HepG2 (cell line): ENCODE results near the gene OTOP3. TPM values are rescaled to one million over a fixed set of nuclear protein-coding genes. Genes with fewer than 3 reads are reported as not detected.

Source experiments
- CENPBD1 ChIP-seq: sonication (generic); formaldehyde crosslinking; IDR thresholded peaks from 2 replicates; pipeline ENCODE4 v1.8.0; 2022; ENCODE audit warnings: missing genetic modification reagents, low read depth, mild to moderate bottlenecking, borderline replicate concordance
- ELF1 ChIP-seq: sonication (generic); formaldehyde crosslinking; IDR thresholded peaks from 2 replicates; pipeline ENCODE4 v1.4.0; 2020; ENCODE audit warnings: missing genetic modification reagents
- HINFP ChIP-seq: sonication (generic); formaldehyde crosslinking; IDR thresholded peaks from 2 replicates; pipeline ENCODE4 v1.4.0; 2020; ENCODE audit warnings: low read depth, mild to moderate bottlenecking, missing genetic modification reagents
- HIVEP1 ChIP-seq: sonication (generic); formaldehyde crosslinking; IDR thresholded peaks from 2 replicates; pipeline ENCODE4 v1.4.0; 2020; ENCODE audit warnings: mild to moderate bottlenecking, missing genetic modification reagents
- IKZF5 ChIP-seq: IDR thresholded peaks from 2 replicates; pipeline ENCODE4 v1.6.1; 2018; ENCODE audit warnings: missing genetic modification reagents, mild to moderate bottlenecking, missing compliant biosample characterization
- IRF2 ChIP-seq: IDR thresholded peaks from 2 replicates; pipeline ENCODE4 v1.6.1; 2018; ENCODE audit warnings: missing genetic modification reagents, missing compliant biosample characterization
- KDM2A ChIP-seq: sonication (generic); formaldehyde crosslinking; IDR thresholded peaks from 2 replicates; pipeline ENCODE4 v1.4.0; 2020; ENCODE audit warnings: low read depth, missing genetic modification reagents, borderline replicate concordance
- KMT2A ChIP-seq: sonication (generic); formaldehyde crosslinking; IDR thresholded peaks from 2 replicates; pipeline ENCODE4 v1.4.0; 2020; ENCODE audit warnings: missing genetic modification reagents
- MAX ChIP-seq: IDR thresholded peaks from 2 replicates; pipeline ENCODE4 v1.6.1; 2012; ENCODE audit warnings: inconsistent platforms
- NCOR1 ChIP-seq: fragments of 200-600 bp; sonication (generic); IDR thresholded peaks from 2 replicates; pipeline ENCODE4 v1.7.0; 2017; ENCODE audit warnings: antibody characterized with exemption, low read length, borderline replicate concordance
- PLSCR1 ChIP-seq: sonication (generic); formaldehyde crosslinking; IDR thresholded peaks from 2 replicates; pipeline ENCODE4 v1.5.0; 2020; ENCODE audit warnings: missing genetic modification reagents, mild to moderate bottlenecking, borderline replicate concordance
- SMAD3 ChIP-seq: sonication (generic); formaldehyde crosslinking; IDR thresholded peaks from 2 replicates; pipeline ENCODE4 v1.4.0; 2020; ENCODE audit warnings: missing genetic modification reagents
- SMC3 ChIP-seq: IDR thresholded peaks from 2 replicates; pipeline ENCODE4 v1.6.1; 2011; ENCODE audit warnings: low read length, improper control_type of control experiment
- SP1 ChIP-seq, 2 experiments: fragments of 450-650 bp in 1 of 2; sonication (generic) in 1 of 2; formaldehyde crosslinking in 1 of 2; IDR thresholded peaks; 2 replicates each; pipeline versions ENCODE4 v1.4.0 to v1.6.1; 2016 to 2020; ENCODE audit warnings: missing genetic modification reagents in 1 of 2
- ZFP91 ChIP-seq: sonication (generic); formaldehyde crosslinking; IDR thresholded peaks from 2 replicates; pipeline ENCODE4 v1.9.0; 2022; ENCODE audit warnings: missing genetic modification reagents, mild to moderate bottlenecking, borderline replicate concordance
- ZFY ChIP-seq: sonication (generic); formaldehyde crosslinking; IDR thresholded peaks from 2 replicates; pipeline ENCODE4 v1.4.0; 2020; ENCODE audit warnings: missing genetic modification reagents
- ZNF574 ChIP-seq: sonication (generic); formaldehyde crosslinking; IDR thresholded peaks from 2 replicates; pipeline ENCODE4 v1.4.0; 2020; ENCODE audit warnings: missing genetic modification reagents
- polyA plus RNA-seq, 8 experiments: library from polyadenylated mRNA; depleted of rRNA in 3 of 8; stranded (reverse) in 7 of 8; unstranded in 1 of 8; fragments of >200 nt; fragmentation: Illumina TruSeq in 4 of 8; extraction: Trizol in 4 of 8; gene quantifications; 2 replicates each; pipeline versions ENCODE4 v1.2.1 to v1.2.3, GENCODE V29; 2011 to 2016; ENCODE audit warnings: low read depth in 4 of 8, missing spikeins in 1 of 8, mixed read lengths in 1 of 8; ENCODE audit not compliant: insufficient read depth in 1 of 8
- total RNA-seq, 5 experiments: library from RNA; depleted of rRNA; stranded (reverse); fragments of >200 nt; fragmentation: Illumina TruSeq; extraction: Trizol; gene quantifications; 2 replicates each; pipeline ENCODE4 v1.2.3, GENCODE V29; 2016; ENCODE audit warnings: low read depth in 1 of 5

OTOP3 gene
- total and polyA plus RNA-seq, 2 of the 13 experiments (the other 11 are each of a cell fraction or from before 2014, with no cell fraction given): not detected

- TF ChIP-seq PLSCR1 (CRISPR knock-in tag): no peak
- TF ChIP-seq HIVEP1 (CRISPR knock-in tag): 0 out of 2 replicates have a peak, but pooled peaks have one; percentile 49
- no peak for TF ChIP-seq KMT2A (CRISPR knock-in tag)
- TF ChIP-seq CENPBD1: no peak
- peak; percentile 26; the same call in 1 of the 2 replicates for TF ChIP-seq SMAD3 (CRISPR knock-in tag)
- 0 out of 2 replicates have a peak, but pooled peaks have one; percentile 14 for TF ChIP-seq ZNF574 (CRISPR knock-in tag)
- TF ChIP-seq MAX: peak; percentile 51; the same call in 1 of the 2 replicates
- 0 out of 2 replicates have a peak, but pooled peaks have one; percentile 16 for TF ChIP-seq ZFY (CRISPR knock-in tag)
- TF ChIP-seq NCOR1: no peak
- 0 out of 2 replicates have a peak, but pooled peaks have one; percentile 26 for TF ChIP-seq IRF2 (CRISPR knock-in tag)
- TF ChIP-seq SMC3: peak; percentile 76
- peak; percentile 74; the same call in 1 of the 2 replicates for TF ChIP-seq KDM2A (CRISPR knock-in tag)
- no peak for TF ChIP-seq ELF1 (CRISPR knock-in tag)
- TF ChIP-seq ZFP91 (CRISPR knock-in tag): peak; percentile 31; the same call in 1 of the 2 replicates
- no peak for TF ChIP-seq SP1 (IDR thresholded peaks at IDR 0.05)
- TF ChIP-seq SP1 (CRISPR knock-in tag; IDR thresholded peaks at IDR 0.05): peak; percentile 14; the same call in 1 of the 2 replicates
- 0 out of 2 replicates have a peak, but pooled peaks have one; percentile 25 for TF ChIP-seq HINFP (CRISPR knock-in tag)
- TF ChIP-seq IKZF5 (CRISPR knock-in tag): peak; percentile 54; the same call in 1 of the 2 replicates
These were observed 22.4 kb downstream of the OTOP3 start (continued) for GRCh38 chr17:74957935-74958740.
